HFFc6 (cell line): ENCODE data around the gene KIF13A. TPM values are rescaled to one million over a fixed set of nuclear protein-coding genes. Genes with fewer than 3 reads are reported as not detected.
"Not testable (repeated sequence)": the region's sequence is repeated elsewhere in the genome, so short reads cannot be mapped to it uniquely, and the experiment has no call there.

Experiments
- DNase-seq: peaks from one replicate; pipeline ENCODE4 v3.0.0-alpha.2; 2018
- H3K27ac Mint-ChIP-seq: 2 replicates; pipeline ENCODE4 v1.8.0; 2020; ENCODE audit warnings: mild to moderate bottlenecking, mixed read lengths
- H3K27me3 Mint-ChIP-seq: 2 replicates; pipeline ENCODE4 v1.8.0; 2021; ENCODE audit warnings: mild to moderate bottlenecking, moderate library complexity, mixed read lengths; ENCODE audit not compliant: insufficient read depth
- H3K36me3 Mint-ChIP-seq: 2 replicates; pipeline ENCODE4 v1.8.0; 2021; ENCODE audit warnings: low read depth, mixed read lengths
- H3K4me1 Mint-ChIP-seq: 2 replicates; pipeline ENCODE4 v1.8.0; 2020; ENCODE audit warnings: low read depth, mixed read lengths
- H3K4me3 Mint-ChIP-seq: 2 replicates; pipeline ENCODE4 v1.8.0; 2020; ENCODE audit warnings: mild to moderate bottlenecking, moderate library complexity, mixed read lengths
- H3K9me3 Mint-ChIP-seq: 2 replicates; pipeline ENCODE4 v1.8.0; 2020; ENCODE audit warnings: mild to moderate bottlenecking, mixed read lengths
- CTCF ChIP-seq: fragments of 200-600 bp; sonication (generic); IDR thresholded peaks from 2 replicates; pipeline ENCODE4 v1.5.0; 2021; ENCODE audit warnings: antibody characterized with exemption, mild to moderate bottlenecking
- total RNA-seq, 6 experiments: library from RNA; stranded (reverse); fragmentation: NEBNext Ultra II Directional; extraction: Animal tissue kit (Norgen Biotek cat#: 25700); gene quantifications; 2 replicates in 1 of 6; 3 replicates in 5 of 6; pipeline ENCODE4 v1.2.3, GENCODE V29; 2021

The KIF13A gene
- total RNA-seq, 6 experiments from 2014 or later: 63.7 to 72.8 (median 66.4) TPM

GRCh38 chr6:17957498-17957897, 29.9 kb downstream of the KIF13A start:
- DNase-seq: no peak

GRCh38 chr6:17957086-17957485, 30.3 kb downstream of the KIF13A start:
- TF ChIP-seq CTCF: no peak
- no peaks in the 10 kb centered on the region for H3K27me3 Mint-ChIP-seq
- no peak overlapping the region for H3K4me3 Mint-ChIP-seq
- no peaks in the 10 kb centered on the region for H3K9me3 Mint-ChIP-seq
- DNase-seq: no peak
- H3K36me3 Mint-ChIP-seq: peaks cover 30% of the 10 kb centered on the region
- H3K27ac Mint-ChIP-seq: peak overlapping the region; percentile 71
- H3K4me1 Mint-ChIP-seq: peaks cover 49% of the 10 kb centered on the region

More at GRCh38 chr6:17957498-17957897, 29.9 kb downstream of the KIF13A start:
- TF ChIP-seq CTCF: no peak
- Mint-ChIP-seq H3K27me3 (no peaks in the 10 kb centered on the region), H3K9me3 (no peaks in the 10 kb centered on the region), H3K36me3 (peaks cover 30% of the 10 kb centered on the region), H3K4me3 (no peak overlapping the region), H3K4me1 (peaks cover 53% of the 10 kb centered on the region), H3K27ac (peak overlapping the region; percentile 71)

GRCh38 chr6:17950095-17950494, 37.3 kb downstream of the KIF13A start:
- H3K27ac Mint-ChIP-seq: peak overlapping the region; percentile 42
- H3K27me3 Mint-ChIP-seq: no peaks in the 10 kb centered on the region
- no peak for TF ChIP-seq CTCF
- no peaks in the 10 kb centered on the region for H3K9me3 Mint-ChIP-seq
- DNase-seq: no peak
- H3K36me3 Mint-ChIP-seq: peaks cover 5% of the 10 kb centered on the region
- no peak overlapping the region for H3K4me3 Mint-ChIP-seq
- peaks cover 37% of the 10 kb centered on the region for H3K4me1 Mint-ChIP-seq

- TF ChIP-seq CTCF: no peak
- Mint-ChIP-seq H3K4me3 (no peak overlapping the region), H3K4me1 (peaks cover 47% of the 10 kb centered on the region), H3K27ac (no peak overlapping the region), H3K36me3 (peaks cover 7% of the 10 kb centered on the region), H3K9me3 (no peaks in the 10 kb centered on the region), H3K27me3 (no peaks in the 10 kb centered on the region)
- DNase-seq: no peak
Measured at GRCh38 chr6:17949168-17949567, 38.3 kb downstream of the KIF13A start.

- Mint-ChIP-seq H3K4me3 (no peak overlapping the region), H3K27me3 (no peaks in the 10 kb centered on the region), H3K9me3 (no peaks in the 10 kb centered on the region), H3K4me1 (peaks cover 51% of the 10 kb centered on the region), H3K36me3 (peaks cover 11% of the 10 kb centered on the region), H3K27ac (no peak overlapping the region)
- DNase-seq: no peak
- no peak for TF ChIP-seq CTCF
Measured at GRCh38 chr6:17948725-17949124, 38.7 kb downstream of the KIF13A start.

DNA sequence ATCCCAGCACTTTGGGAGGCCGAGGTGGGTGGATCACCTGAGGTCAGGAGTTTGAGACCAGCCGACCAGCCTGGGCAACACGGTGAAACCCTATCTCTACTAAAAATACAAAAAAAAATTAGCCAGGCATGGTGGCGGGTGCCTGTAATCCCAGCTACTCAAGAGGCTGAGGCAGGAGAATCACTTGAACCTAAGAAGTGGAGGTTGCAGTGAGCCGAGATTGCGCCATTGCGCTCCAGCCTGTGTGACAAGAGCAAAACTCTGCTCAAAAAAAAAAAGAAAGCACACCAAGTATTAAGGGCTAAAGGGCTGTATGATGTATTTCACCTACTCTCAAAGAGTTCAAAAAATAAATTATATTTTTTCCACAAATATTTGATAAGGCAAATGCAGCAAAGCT, 39.9 kb downstream of the KIF13A start:
- not testable (repeated sequence) for H3K27me3 Mint-ChIP-seq, DNase-seq, H3K9me3 Mint-ChIP-seq, H3K27ac Mint-ChIP-seq, H3K4me3 Mint-ChIP-seq
- Mint-ChIP-seq H3K4me1 (peaks cover 53% of the 10 kb centered on the region), H3K36me3 (peaks cover 11% of the 10 kb centered on the region)
